GM18499 (cell line): ENCODE measurements around the gene BUB1.
"Not testable (repeated sequence)": the region's sequence is repeated elsewhere in the genome, so short reads cannot be mapped to it uniquely, and the experiment has no call there.

Source experiments
- ATAC-seq: cut with Tn5 transposase; IDR thresholded peaks from one replicate; pipeline ENCODE4 v1.9.1; 2021; ENCODE audit warnings: moderate number of reproducible peaks; ENCODE audit not compliant: insufficient read depth, unreplicated experiment

BUB1 gene

GRCh38 chr2:110660558-110660957 lies 17.3 kb downstream of the BUB1 start:
- no peak for ATAC-seq

GRCh38 chr2:110659248-110659647 lies 18.6 kb downstream of the BUB1 start:
- no peak for ATAC-seq

GRCh38 chr2:110657724-110658305 lies 20.0 kb downstream of the BUB1 start:
- no peak for ATAC-seq

GRCh38 chr2:110655701-110656100 lies 22.2 kb downstream of the BUB1 start:
- no peak for ATAC-seq

- no peak for ATAC-seq
Observed at GRCh38 chr2:110653861-110654260, 24.0 kb downstream of the BUB1 start.

- no peak for ATAC-seq
Observed at GRCh38 chr2:110650346-110650745, 27.5 kb downstream of the BUB1 start.

GRCh38 chr2:110647777-110648176 lies 30.1 kb downstream of the BUB1 start:
- no peak for ATAC-seq

- ATAC-seq, result no peak
Observed at GRCh38 chr2:110645616-110646015, 32.2 kb downstream of the BUB1 start.

GRCh38 chr2:110644357-110644756 lies 33.5 kb downstream of the BUB1 start:
- ATAC-seq, result no peak

GRCh38 chr2:110642360-110642759 lies 35.5 kb downstream of the BUB1 start:
- ATAC-seq, result no peak

GRCh38 chr2:110639972-110640371 lies 37.9 kb downstream of the BUB1 start:
- no peak for ATAC-seq

GRCh38 chr2:110638952-110639695 lies 38.7 kb downstream of the BUB1 start:
- ATAC-seq, result no peak

GRCh38 chr2:110638004-110638403 lies 39.9 kb downstream of the BUB1 start:
- ATAC-seq, result no peak

GRCh38 chr2:110637093-110637492 lies 40.8 kb downstream of the BUB1 start:
- no peak for ATAC-seq

GRCh38 chr2:110635949-110636628 lies 41.8 kb downstream of the BUB1 start:
- not testable (repeated sequence) for ATAC-seq

- not testable (repeated sequence) for ATAC-seq
Observed at GRCh38 chr2:110627348-110627747, 50.5 kb downstream of the BUB1 start.

GRCh38 chr2:110619326-110619939 lies 58.4 kb downstream of the BUB1 start:
- not testable (repeated sequence) for ATAC-seq

GRCh38 chr2:110613927-110614326 lies 63.9 kb downstream of the BUB1 start:
- ATAC-seq, result not testable (repeated sequence)

GRCh38 chr2:110610613-110611250 lies 67.1 kb downstream of the BUB1 start:
- not testable (repeated sequence) for ATAC-seq

GRCh38 chr2:110609843-110610612 lies 67.8 kb downstream of the BUB1 start:
- not testable (repeated sequence) for ATAC-seq
